ENCODE measurements around the gene RNPEP. TPM values are rescaled to one million over a fixed set of nuclear protein-coding genes. Genes with fewer than 3 reads are reported as not detected.
"Not testable (repeated sequence)": the region's sequence is repeated elsewhere in the genome, so short reads cannot be mapped to it uniquely, and the experiment has no call there.

Gene RNPEP
- total and polyA plus RNA-seq, 2 experiments from 2014 or later, result 57.9 to 74.2 TPM

- Histone ChIP-seq H3K27me3 (no peaks in the 10 kb centered on the region), H4K20me1 (ENCODE audit: insufficient read depth, poor library complexity, severe bottlenecking) (peaks cover 3% of the 10 kb centered on the region), H3K79me2 (peaks cover 48% of the 10 kb centered on the region), H3K4me1 (ENCODE audit: insufficient read depth) (peaks cover 5% of the 10 kb centered on the region), H3K4me2 (no peak overlapping the region), H3K4me3 (no peak overlapping the region), H3K9me3 (ENCODE audit: low read depth) (no peaks in the 10 kb centered on the region), H3K36me3 (replicated peaks; ENCODE audit: insufficient read depth, low read depth) (no peaks in the 10 kb centered on the region), H3K27ac (no peak overlapping the region), H2AFZ (no peak overlapping the region), H3K9me2 (replicated peaks; ENCODE audit: insufficient read depth) (no peaks in the 10 kb centered on the region)
- no peak for TF ChIP-seq EZH2 (IDR thresholded peaks at IDR 0.05; ENCODE audit: borderline replicate concordance)
- no peak for TF ChIP-seq CTCF (IDR thresholded peaks at IDR 0.05; ENCODE audit: poor library complexity)
- no peak for TF ChIP-seq EZH2phosphoT487 (IDR thresholded peaks at IDR 0.05; ENCODE audit: low read depth, severe bottlenecking, unreplicated experiment)
- WGBS (ENCODE audit: low lambda C conversion rate, missing lambda C conversion rate), result 90% methylated on average over 5 of the region's 5 CpGs
- no peak for DNase-seq (ENCODE audit: low spot score)
Observed at GRCh38 chr1:201958348-201958747, 24.1 kb upstream of the RNPEP start.

GRCh38 chr1:201962382-201962781 is 20.1 kb upstream of the RNPEP start:
- DNase-seq (ENCODE audit: low spot score); H3K9me2 ChIP-seq (replicated peaks; ENCODE audit: insufficient read depth); H3K36me3 ChIP-seq (replicated peaks; ENCODE audit: insufficient read depth, low read depth); H3K4me2 ChIP-seq; H2AFZ ChIP-seq; H3K4me1 ChIP-seq (ENCODE audit: insufficient read depth); H3K27me3 ChIP-seq; H3K27ac ChIP-seq; H3K9me3 ChIP-seq (ENCODE audit: low read depth); H4K20me1 ChIP-seq (ENCODE audit: insufficient read depth, poor library complexity, severe bottlenecking); H3K4me3 ChIP-seq: not testable (repeated sequence)
- WGBS (ENCODE audit: low lambda C conversion rate, missing lambda C conversion rate), result 99% methylated on average over 10 of the region's 10 CpGs
- peaks cover 35% of the 10 kb centered on the region for H3K79me2 ChIP-seq

DNA sequence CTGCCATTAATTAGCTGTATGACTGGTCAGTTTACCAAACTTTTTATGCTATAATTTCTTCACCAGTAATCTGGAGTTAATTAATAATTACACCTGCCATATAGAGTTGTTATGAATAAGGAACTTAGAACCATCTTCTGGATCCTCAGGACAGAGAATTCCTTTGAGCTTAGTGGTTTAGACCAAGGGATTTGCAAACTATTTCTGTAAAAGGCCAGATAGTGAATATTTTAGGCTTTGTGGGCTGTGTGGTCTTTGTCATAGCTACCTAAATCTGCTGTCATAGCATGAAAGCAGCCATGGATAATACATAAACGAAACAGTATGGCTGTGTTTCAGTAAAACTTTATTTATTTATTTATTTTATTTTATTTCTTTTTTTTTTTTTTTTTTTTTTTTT is 18.2 kb upstream of the RNPEP start:
- no peaks in the 10 kb centered on the region for H3K9me2 ChIP-seq (replicated peaks; ENCODE audit: insufficient read depth)
- H3K36me3 ChIP-seq (replicated peaks; ENCODE audit: insufficient read depth, low read depth), result no peaks in the 10 kb centered on the region
- WGBS (ENCODE audit: low lambda C conversion rate, missing lambda C conversion rate), result 72% methylated on average over 1 of the region's 1 CpG
- no peak overlapping the region for H3K4me2 ChIP-seq
- H3K79me2 ChIP-seq, result peaks cover 23% of the 10 kb centered on the region
- H3K4me1 ChIP-seq (ENCODE audit: insufficient read depth), result no peaks in the 10 kb centered on the region
- no peaks in the 10 kb centered on the region for H4K20me1 ChIP-seq (ENCODE audit: insufficient read depth, poor library complexity, severe bottlenecking)
- H3K9me3 ChIP-seq (ENCODE audit: low read depth), result no peaks in the 10 kb centered on the region
- TF ChIP-seq EZH2 (IDR thresholded peaks at IDR 0.05; ENCODE audit: borderline replicate concordance) (no peak), EZH2phosphoT487 (IDR thresholded peaks at IDR 0.05; ENCODE audit: low read depth, severe bottlenecking, unreplicated experiment) (no peak), CTCF (IDR thresholded peaks at IDR 0.05; ENCODE audit: poor library complexity) (no peak)
- H2AFZ ChIP-seq, result no peak overlapping the region
- no peak overlapping the region for H3K27ac ChIP-seq
- no peak for DNase-seq (ENCODE audit: low spot score)
- H3K27me3 ChIP-seq, result no peaks in the 10 kb centered on the region
- H3K4me3 ChIP-seq, result no peak overlapping the region

DNA sequence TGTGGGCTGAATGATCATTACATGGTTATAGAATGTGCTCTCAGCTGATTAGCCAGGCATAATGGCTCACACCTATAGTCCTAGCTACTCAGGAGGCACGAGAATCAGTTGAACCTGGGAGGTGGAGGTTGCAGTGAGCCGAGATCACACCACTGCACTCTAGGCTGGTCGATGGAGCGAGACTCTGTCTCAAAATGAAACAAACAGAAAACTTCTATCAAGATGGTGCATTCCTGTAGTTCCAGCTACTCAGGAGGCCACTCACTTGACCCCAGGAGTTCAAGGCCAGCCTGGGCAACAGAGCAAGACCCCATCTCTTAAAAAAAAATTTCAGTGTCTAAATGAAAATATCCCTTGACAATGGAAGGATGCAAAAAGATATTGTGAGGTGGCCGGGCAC is 16.3 kb upstream of the RNPEP start:
- H3K4me3 ChIP-seq, result no peak overlapping the region
- H3K9me2 ChIP-seq (replicated peaks; ENCODE audit: insufficient read depth), result no peaks in the 10 kb centered on the region
- no peaks in the 10 kb centered on the region for H3K9me3 ChIP-seq (ENCODE audit: low read depth)
- 97% methylated on average over 5 of the region's 5 CpGs for WGBS (ENCODE audit: low lambda C conversion rate, missing lambda C conversion rate)
- no peak for DNase-seq (ENCODE audit: low spot score)
- H2AFZ ChIP-seq, result no peak overlapping the region
- H3K27ac ChIP-seq, result no peak overlapping the region
- no peaks in the 10 kb centered on the region for H3K27me3 ChIP-seq
- H3K4me1 ChIP-seq (ENCODE audit: insufficient read depth), result no peaks in the 10 kb centered on the region
- H3K4me2 ChIP-seq, result no peak overlapping the region
- no peaks in the 10 kb centered on the region for H4K20me1 ChIP-seq (ENCODE audit: insufficient read depth, poor library complexity, severe bottlenecking)
- no peaks in the 10 kb centered on the region for H3K36me3 ChIP-seq (replicated peaks; ENCODE audit: insufficient read depth, low read depth)
- peaks cover 17% of the 10 kb centered on the region for H3K79me2 ChIP-seq
- TF ChIP-seq EZH2 (IDR thresholded peaks at IDR 0.05; ENCODE audit: borderline replicate concordance) (no peak), CTCF (IDR thresholded peaks at IDR 0.05; ENCODE audit: poor library complexity) (no peak), EZH2phosphoT487 (IDR thresholded peaks at IDR 0.05; ENCODE audit: low read depth, severe bottlenecking, unreplicated experiment) (no peak)

Data from hepatocyte (in vitro differentiated cells).